Body of pancreas (tissue), 4 donors: Measurements from ENCODE around the gene CREB5.

Experiments
- POLR2A ChIP-seq, 3 donors: fragments of 450-650 bp; IDR thresholded peaks; one replicate each; pipeline ENCODE4 v1.6.1; 2016; ENCODE audit warnings: antibody characterized with exemption in 3 of 3, mild to moderate bottlenecking in 2 of 3
- TF ChIP-seq, protein P1 (sequence below), 7 experiments: fragments of 450-650 bp in 4 of 7; fragments of 200-600 bp in 3 of 7; sonication (generic) in 3 of 7; IDR thresholded peaks; one replicate each; pipeline ENCODE4 v1.5.1; 2016 to 2019; ENCODE audit warnings: antibody characterized with exemption in 7 of 7

DNA sequence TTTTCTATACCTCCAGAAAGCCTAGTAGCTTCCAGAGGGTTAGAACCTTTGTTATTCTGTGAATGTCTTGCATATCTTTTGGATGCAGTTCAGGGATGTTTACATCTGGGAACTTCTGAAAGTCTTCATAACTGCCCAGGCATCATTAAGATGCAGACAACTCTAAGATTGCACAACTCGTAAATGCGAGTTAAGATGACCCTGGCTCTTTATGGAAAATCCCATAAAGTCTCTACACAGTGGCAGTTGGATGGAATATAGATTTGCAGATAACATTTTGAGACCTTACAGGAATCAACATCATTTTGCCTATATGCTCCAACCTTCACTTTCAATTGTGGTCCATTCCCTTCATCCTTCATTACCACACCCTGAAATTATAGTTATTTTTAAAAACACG lies 151.7 kb downstream of the CREB5 start:
- TF ChIP-seq, protein P1, sequence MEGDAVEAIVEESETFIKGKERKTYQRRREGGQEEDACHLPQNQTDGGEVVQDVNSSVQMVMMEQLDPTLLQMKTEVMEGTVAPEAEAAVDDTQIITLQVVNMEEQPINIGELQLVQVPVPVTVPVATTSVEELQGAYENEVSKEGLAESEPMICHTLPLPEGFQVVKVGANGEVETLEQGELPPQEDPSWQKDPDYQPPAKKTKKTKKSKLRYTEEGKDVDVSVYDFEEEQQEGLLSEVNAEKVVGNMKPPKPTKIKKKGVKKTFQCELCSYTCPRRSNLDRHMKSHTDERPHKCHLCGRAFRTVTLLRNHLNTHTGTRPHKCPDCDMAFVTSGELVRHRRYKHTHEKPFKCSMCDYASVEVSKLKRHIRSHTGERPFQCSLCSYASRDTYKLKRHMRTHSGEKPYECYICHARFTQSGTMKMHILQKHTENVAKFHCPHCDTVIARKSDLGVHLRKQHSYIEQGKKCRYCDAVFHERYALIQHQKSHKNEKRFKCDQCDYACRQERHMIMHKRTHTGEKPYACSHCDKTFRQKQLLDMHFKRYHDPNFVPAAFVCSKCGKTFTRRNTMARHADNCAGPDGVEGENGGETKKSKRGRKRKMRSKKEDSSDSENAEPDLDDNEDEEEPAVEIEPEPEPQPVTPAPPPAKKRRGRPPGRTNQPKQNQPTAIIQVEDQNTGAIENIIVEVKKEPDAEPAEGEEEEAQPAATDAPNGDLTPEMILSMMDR (IDR thresholded peaks at IDR 0.05), result no peak
- no peak for TF ChIP-seq POLR2A (IDR thresholded peaks at IDR 0.05)
